Measurements from ENCODE around the gene NCEH1.

Gene NCEH1

DNA sequence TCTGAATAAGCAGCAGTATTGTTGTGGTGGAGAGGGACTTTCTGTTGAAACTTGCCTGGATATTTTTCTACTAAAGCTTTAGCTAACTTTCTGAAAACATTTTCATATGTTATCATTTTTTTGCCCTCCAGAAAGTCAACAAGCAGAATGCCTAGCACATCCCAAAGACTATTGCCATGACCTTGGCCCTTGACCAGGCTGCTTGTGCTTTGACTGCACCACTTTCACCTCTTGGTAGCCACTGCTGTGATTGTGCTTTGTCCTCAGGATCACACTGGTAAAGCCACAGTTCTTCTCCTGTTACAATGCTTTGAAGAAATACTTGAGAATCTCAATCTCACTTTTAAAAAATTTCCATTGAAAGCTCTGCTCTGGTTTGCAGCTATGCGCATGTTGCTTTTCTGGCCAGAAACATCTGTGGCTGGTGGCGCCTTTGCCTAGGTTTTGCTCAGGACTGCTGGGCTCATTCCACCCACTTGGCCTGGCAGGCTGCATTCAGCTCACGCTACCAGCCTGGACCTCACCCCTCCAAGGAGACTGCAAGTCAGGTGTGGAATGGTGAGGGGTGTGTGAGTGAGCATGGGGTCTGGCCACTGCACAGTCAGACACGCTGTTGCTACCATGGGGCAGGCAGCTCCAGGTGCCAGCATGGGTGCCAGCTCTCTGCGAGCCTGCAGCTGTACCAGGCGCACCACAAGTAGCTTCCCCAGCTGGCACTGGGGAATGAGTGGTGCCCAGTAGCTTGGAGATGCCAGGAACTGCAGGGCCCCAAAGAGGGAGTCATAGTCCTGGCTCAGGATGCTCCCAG, 97.8 kb downstream of the NCEH1 start:
- TF ChIP-seq, protein P1, sequence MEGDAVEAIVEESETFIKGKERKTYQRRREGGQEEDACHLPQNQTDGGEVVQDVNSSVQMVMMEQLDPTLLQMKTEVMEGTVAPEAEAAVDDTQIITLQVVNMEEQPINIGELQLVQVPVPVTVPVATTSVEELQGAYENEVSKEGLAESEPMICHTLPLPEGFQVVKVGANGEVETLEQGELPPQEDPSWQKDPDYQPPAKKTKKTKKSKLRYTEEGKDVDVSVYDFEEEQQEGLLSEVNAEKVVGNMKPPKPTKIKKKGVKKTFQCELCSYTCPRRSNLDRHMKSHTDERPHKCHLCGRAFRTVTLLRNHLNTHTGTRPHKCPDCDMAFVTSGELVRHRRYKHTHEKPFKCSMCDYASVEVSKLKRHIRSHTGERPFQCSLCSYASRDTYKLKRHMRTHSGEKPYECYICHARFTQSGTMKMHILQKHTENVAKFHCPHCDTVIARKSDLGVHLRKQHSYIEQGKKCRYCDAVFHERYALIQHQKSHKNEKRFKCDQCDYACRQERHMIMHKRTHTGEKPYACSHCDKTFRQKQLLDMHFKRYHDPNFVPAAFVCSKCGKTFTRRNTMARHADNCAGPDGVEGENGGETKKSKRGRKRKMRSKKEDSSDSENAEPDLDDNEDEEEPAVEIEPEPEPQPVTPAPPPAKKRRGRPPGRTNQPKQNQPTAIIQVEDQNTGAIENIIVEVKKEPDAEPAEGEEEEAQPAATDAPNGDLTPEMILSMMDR (IDR thresholded peaks at IDR 0.05; ENCODE audit: control insufficient read depth, insufficient read depth, low read depth, low read length, missing control alignments), result no peak
- no peak for DNase-seq (ENCODE audit: low read depth)
- no peak overlapping the region for H3K4me3 ChIP-seq (ENCODE audit: control insufficient read depth, low read depth, low read length)

DNA sequence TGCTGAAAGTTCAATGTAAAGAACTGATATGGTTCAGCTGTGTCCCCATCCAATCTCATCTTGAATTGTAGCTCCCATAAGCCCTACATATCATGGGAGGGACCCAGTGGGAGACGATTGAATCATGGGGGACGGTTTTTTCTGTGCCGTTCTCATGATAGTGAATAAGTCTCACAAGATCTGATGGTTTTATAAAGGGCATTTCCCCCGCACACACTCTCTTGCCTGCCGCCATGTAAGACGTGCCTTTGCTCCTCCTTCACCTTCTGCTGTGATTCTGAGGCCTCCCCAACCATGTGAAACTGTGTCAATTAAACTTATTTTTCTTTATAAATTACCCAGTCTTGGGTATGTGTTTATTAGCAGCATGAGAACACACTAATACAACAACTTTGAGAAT, 101.1 kb downstream of the NCEH1 start:
- DNase-seq (ENCODE audit: low read depth), result no peak
- TF ChIP-seq, protein P1 (IDR thresholded peaks at IDR 0.05; ENCODE audit: control insufficient read depth, insufficient read depth, low read depth, low read length, missing control alignments), result no peak

DNA sequence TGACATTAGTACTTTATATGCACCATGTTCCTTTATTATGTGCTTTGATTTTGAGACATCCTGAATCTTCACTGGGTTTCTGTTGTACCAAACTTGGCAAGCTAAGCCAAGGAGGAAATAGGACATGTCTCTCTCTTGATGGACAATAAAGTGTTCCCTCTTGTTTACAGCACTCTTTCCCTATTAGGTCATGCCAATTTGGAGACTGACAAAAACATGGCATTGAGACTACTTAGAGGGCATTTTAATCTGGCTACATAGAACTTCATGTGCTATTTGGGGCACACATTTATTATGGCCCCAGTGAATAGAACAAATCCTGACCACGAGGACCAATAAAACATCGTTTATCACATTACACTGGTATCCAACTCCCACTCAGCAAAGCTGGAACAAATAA, 102.3 kb downstream of the NCEH1 start:
- no peak for DNase-seq (ENCODE audit: low read depth)
- TF ChIP-seq, protein P1 (IDR thresholded peaks at IDR 0.05; ENCODE audit: control insufficient read depth, insufficient read depth, low read depth, low read length, missing control alignments), result no peak

More for the DNA sequence above, 101.1 kb downstream of the NCEH1 start:
- H3K4me3 ChIP-seq (ENCODE audit: control insufficient read depth, low read depth, low read length), result no peak overlapping the region

DNA sequence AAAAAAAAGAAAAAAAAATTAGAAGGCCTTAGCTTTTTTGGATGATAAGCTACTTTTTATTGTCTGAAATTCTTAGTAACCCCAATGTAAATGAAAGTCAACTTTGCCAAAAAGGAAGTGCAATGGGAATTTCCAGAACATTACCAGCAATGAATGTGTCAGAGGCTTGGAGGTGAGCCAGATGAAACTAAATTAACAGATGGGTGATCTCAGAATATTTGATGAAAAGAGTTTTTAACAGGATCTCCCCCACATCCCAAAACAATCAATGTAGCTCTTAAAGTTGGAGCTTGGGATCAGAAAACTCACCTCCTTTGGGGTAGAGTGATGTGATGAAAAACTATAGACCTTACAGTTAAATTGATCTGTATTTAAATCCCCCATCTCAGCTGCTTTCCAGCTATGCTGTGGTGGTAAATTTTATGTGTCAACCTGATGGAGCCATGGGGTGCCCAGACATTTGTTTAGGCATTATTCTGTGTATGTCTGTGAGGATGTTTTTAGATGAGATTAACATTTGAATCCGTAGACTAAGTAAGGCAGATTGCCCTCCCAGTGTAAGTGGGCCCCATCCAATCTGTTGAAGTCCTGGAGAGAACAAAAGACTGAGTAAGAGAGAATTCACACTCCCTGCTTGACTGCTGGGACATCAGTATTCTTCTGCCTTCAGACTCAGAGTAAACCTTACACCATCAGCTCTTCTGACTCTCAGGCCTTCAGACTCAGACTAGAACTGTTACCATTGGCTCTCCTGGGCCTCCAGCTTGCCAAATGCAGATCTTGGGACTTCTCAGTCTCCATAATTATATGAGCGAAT, 103.4 kb downstream of the NCEH1 start:
- no peak overlapping the region for H3K4me3 ChIP-seq (ENCODE audit: control insufficient read depth, low read depth, low read length)
- TF ChIP-seq, protein P1 (IDR thresholded peaks at IDR 0.05; ENCODE audit: control insufficient read depth, insufficient read depth, low read depth, low read length, missing control alignments), result no peak
- DNase-seq (ENCODE audit: low read depth), result no peak

More for the DNA sequence above, 102.3 kb downstream of the NCEH1 start:
- no peak overlapping the region for H3K4me3 ChIP-seq (ENCODE audit: control insufficient read depth, low read depth, low read length)

DNA sequence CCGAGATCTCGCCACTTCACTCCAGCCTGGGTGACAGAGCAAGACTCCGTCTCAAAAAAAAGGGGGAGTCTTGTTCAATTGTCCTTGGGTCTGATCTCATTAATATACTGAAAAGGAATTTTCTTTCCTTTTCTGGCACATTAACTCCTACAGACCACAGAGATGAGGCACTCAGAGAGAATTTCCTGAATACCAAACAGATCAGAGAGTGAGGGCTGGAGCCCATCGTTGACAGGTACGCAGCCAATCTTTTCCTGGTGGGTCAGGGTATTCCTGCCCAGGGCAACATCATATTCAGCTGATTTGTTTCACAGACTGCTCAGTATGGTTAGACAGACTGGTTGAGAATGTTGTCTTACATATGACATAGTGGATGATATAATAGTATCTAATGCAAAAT, 104.8 kb downstream of the NCEH1 start:
- H3K4me3 ChIP-seq (ENCODE audit: control insufficient read depth, low read depth, low read length), result no peak overlapping the region
- TF ChIP-seq, protein P1 (IDR thresholded peaks at IDR 0.05; ENCODE audit: control insufficient read depth, insufficient read depth, low read depth, low read length, missing control alignments), result no peak
- no peak for DNase-seq (ENCODE audit: low read depth)

DNA sequence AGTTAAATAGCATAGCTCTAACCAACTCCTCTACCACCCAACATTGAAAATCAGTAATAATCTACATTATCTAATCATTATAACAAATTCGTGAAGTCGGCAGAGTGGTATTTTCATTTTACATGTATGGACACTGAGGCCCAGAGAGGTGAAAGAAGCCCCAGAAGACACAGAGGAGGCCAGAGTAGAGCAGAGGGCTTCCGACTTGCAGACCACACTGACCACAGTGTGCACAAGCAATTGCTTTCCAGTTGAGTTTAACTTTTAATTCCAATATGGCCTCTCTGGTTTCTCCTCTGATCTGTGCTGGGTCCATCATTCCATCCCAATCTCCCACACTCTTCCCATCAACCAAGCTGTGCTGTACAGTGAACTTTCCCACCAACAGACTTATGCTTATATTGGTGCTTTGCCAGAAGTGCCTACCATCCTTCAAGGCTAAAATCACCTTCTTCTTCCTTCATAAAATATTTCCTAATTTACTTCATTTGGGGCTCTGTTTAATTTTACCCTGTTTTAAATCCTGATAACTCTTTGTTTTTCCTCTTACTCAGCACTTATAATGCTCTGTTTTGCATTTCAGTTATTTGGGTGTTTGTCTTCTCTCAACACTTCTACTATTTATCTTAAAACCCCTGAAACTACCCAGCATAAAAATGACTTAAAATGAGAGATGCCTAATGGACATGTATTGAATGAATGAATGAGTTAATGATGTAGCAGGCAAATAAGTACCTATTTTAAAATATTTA, 105.8 kb downstream of the NCEH1 start:
- no peak overlapping the region for H3K4me3 ChIP-seq (ENCODE audit: control insufficient read depth, low read depth, low read length)
- TF ChIP-seq, protein P1 (IDR thresholded peaks at IDR 0.05; ENCODE audit: control insufficient read depth, insufficient read depth, low read depth, low read length, missing control alignments), result no peak
- DNase-seq (ENCODE audit: low read depth), result no peak
